ENCODE data around the gene CLEC3B.

CLEC3B gene

GRCh38 chr3:45003859-45004258 lies 22.2 kb upstream of the CLEC3B start:
- no peak for DNase-seq

GRCh38 chr3:45007091-45007490 lies 19.0 kb upstream of the CLEC3B start:
- DNase-seq: no peak

- no peak for DNase-seq
Measured at GRCh38 chr3:45008117-45008516, 18.0 kb upstream of the CLEC3B start.

- DNase-seq: no peak
Measured at GRCh38 chr3:45009868-45010267, 16.2 kb upstream of the CLEC3B start.

GRCh38 chr3:45010811-45011333 lies 15.2 kb upstream of the CLEC3B start:
- no peak for DNase-seq

- no peak for DNase-seq
Measured at GRCh38 chr3:45011756-45012508, 14.2 kb upstream of the CLEC3B start.

GRCh38 chr3:45012577-45012976 lies 13.5 kb upstream of the CLEC3B start:
- no peak for DNase-seq

GRCh38 chr3:45016916-45017315 lies 9.2 kb upstream of the CLEC3B start:
- no peak for DNase-seq

GRCh38 chr3:45017821-45018220 lies 8.3 kb upstream of the CLEC3B start:
- no peak for DNase-seq

- DNase-seq: no peak
Measured at GRCh38 chr3:45020534-45020933, 5.6 kb upstream of the CLEC3B start.

GRCh38 chr3:45021524-45022297 lies 4.4 kb upstream of the CLEC3B start:
- no peak for DNase-seq

- DNase-seq: no peak
Measured at GRCh38 chr3:45023675-45024074, 2.4 kb upstream of the CLEC3B start.

GRCh38 chr3:45024542-45025255 lies 1.4 kb upstream of the CLEC3B start:
- DNase-seq: no peak

GRCh38 chr3:45026957-45027356 lies 854 bp downstream of the CLEC3B start:
- no peak for DNase-seq

GRCh38 chr3:45027441-45027840 lies 1.3 kb downstream of the CLEC3B start:
- DNase-seq: no peak

GRCh38 chr3:45029216-45029615 lies 3.1 kb downstream of the CLEC3B start:
- no peak for DNase-seq

GRCh38 chr3:45029661-45030060 lies 3.6 kb downstream of the CLEC3B start:
- DNase-seq: no peak

- no peak for DNase-seq
Measured at GRCh38 chr3:45031531-45031930, 5.4 kb downstream of the CLEC3B start.

- no peak for DNase-seq
Measured at GRCh38 chr3:45032113-45032512, 6.0 kb downstream of the CLEC3B start.

- DNase-seq: no peak
Measured at GRCh38 chr3:45033791-45034190, 7.7 kb downstream of the CLEC3B start.

- DNase-seq: no peak
Measured at GRCh38 chr3:45034612-45035252, 8.6 kb downstream of the CLEC3B start.

- no peak for DNase-seq
Measured at GRCh38 chr3:45035441-45036301, 9.6 kb downstream of the CLEC3B start.
